Measurements from ENCODE around the gene AGPS.

- TF ChIP-seq CTCF (IDR thresholded peaks at IDR 0.05), result no peak
- no peak for TF ChIP-seq POLR2A (IDR thresholded peaks at IDR 0.05)
Measured at GRCh38 chr2:177575358-177575757, 182.8 kb downstream of the AGPS start.
